GM13977 (cell line): Measurements from ENCODE around the gene MAP3K3.

Source experiments
- DNase-seq: peaks from one replicate; pipeline ENCODE4 v3.0.0; 2012; ENCODE audit warnings: low spot score
- CTCF ChIP-seq: IDR thresholded peaks from 2 replicates; pipeline ENCODE4 v1.5.1; 2012; ENCODE audit warnings: mild to moderate bottlenecking, control low read depth; ENCODE audit not compliant: insufficient read depth; ENCODE audit errors: extremely low read depth, missing control alignments
- in situ Hi-C: fragments of 300-500 bp; cut with MboI; formaldehyde crosslinking; loops from one replicate; pipeline ENCODE4 v1.12.0; 2022; ENCODE audit warnings: low sequenced_read_pairs, low pct_unique_long_range_greater_than_20kb, mixed read lengths, inconsistent platforms; ENCODE audit not compliant: unreplicated experiment

MAP3K3 gene

GRCh38 chr17:63658366-63658765 lies 36.1 kb downstream of the MAP3K3 start:
- in situ Hi-C loops = no loop called here
- no peak for DNase-seq
- no peak for TF ChIP-seq CTCF

GRCh38 chr17:63659850-63660249 lies 37.6 kb downstream of the MAP3K3 start:
- in situ Hi-C loops = no loop called here
- no peak for TF ChIP-seq CTCF
- no peak for DNase-seq

- peak; percentile 30 for DNase-seq
- in situ Hi-C loops = no loop called here
- no peak for TF ChIP-seq CTCF
Observed at GRCh38 chr17:63665527-63666214, 43.5 kb downstream of the MAP3K3 start.

- in situ Hi-C loops = no loop called here
- DNase-seq = no peak
- TF ChIP-seq CTCF = no peak
Observed at GRCh38 chr17:63672856-63673255, 50.6 kb downstream of the MAP3K3 start.

GRCh38 chr17:63675231-63675606 lies 53.0 kb downstream of the MAP3K3 start:
- no peak for TF ChIP-seq CTCF
- in situ Hi-C loops = no loop called here
- no peak for DNase-seq

- TF ChIP-seq CTCF = no peak
- in situ Hi-C loops = no loop called here
- no peak for DNase-seq
Observed at GRCh38 chr17:63675607-63676546, 53.7 kb downstream of the MAP3K3 start.
